HL-60/S4 treated with retinoic acid at 250 ng/mL for 4 days and 3 days (cell line): ENCODE measurements around the gene TGFBRAP1.
"Not testable (repeated sequence)": the region's sequence is repeated elsewhere in the genome, so short reads cannot be mapped to it uniquely, and the experiment has no call there.

Experiments used
- in situ Hi-C: fragments of 300-500 bp; cut with MboI; formaldehyde crosslinking; loops from 2 replicates; pipeline ENCODE4 v1.7.0; 2022; ENCODE audit warnings: low sequenced_read_pairs

Gene TGFBRAP1

DNA sequence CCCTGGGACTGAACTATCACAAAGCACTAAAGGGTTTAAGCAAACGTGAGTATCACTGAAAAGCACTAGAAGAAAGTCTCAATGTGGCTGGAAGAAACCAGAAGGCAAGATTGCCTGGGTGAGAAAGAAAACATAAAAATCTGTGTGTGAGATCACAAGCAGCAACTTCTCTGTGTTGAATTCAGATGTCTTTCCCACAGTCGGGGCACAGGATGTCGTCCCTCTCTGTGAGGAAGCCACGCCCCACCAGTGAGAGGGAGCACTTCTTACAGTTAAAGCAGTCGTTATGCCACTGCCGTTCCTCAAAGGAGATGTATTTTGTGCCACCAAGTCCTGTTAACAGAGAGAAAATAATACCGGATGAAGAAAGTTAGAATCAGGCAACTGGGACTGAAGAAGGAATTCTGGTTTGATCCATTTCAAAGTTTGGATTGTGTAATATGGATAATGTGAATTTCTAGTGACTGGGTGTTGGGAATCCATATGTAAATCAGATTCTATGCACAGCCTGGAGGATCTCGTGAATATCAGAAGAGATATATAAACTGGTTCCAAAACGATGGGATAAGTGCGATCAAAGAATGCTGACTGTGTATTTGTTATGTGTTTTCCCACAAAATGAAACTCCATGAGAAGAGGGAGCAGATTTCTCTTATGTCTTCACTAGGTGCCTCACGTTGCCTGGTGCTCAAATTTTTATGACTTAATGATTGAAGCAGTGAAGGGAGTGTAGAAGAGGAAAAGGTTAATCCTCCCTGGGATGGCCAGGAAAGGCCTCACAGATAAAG is 31.8 kb upstream of the TGFBRAP1 start:
- in situ Hi-C loops: loop anchor here (10.0 to 25.0 kb wide), 2 partner anchors 174 to 526 kb away; no protein-coding TSS in a partner anchor

DNA sequence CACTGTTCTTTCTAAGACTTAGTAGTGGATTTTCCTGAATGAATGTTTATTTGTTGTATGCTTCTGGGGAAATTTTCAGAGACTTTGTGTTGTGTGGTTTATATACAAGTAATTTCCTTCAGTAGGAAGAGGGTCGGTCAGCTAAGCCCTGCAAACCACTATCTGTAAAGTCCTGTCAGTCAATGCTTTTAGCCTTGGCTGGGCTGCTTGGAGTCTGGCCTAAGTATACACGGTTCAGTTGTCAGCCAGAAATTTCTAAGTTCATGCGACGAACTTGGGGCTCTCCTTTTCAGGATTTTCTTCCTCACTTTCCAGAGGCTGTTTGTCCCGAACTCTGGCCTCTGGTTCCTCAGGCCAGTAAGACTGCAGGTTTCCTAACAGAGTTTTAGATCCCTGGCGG is 29.1 kb upstream of the TGFBRAP1 start:
- in situ Hi-C loops: loop anchor here (25.0 kb wide), 1 partner anchor 529 kb away; no protein-coding TSS in a partner anchor

DNA sequence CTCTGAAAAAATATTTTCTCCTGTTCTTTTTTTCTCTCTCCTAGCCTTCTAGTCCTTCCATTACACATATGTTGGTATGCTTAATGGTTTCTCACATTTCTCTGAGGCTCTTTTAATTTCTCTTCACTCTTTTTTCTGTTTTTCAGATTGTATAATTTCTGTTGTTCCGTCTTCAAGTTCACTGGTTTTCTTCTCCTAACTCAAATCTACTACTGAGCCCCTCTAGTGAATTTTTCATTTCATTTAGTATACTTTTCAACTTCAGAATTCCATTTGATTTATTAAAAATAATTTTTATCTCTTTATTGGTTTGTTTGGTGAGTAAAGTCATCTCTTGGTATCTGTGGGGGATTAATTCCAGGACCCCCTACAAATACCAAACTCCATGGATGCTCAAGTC is 27.6 kb upstream of the TGFBRAP1 start:
- in situ Hi-C loops: loop anchor here (25.0 kb wide), 1 partner anchor 530 kb away; no protein-coding TSS in a partner anchor

GRCh38 chr2:105344704-105345345 is 15.3 kb upstream of the TGFBRAP1 start:
- in situ Hi-C loops: no loop called here

- in situ Hi-C loops: no loop called here
Measured at GRCh38 chr2:105339414-105339813, 9.9 kb upstream of the TGFBRAP1 start.

DNA sequence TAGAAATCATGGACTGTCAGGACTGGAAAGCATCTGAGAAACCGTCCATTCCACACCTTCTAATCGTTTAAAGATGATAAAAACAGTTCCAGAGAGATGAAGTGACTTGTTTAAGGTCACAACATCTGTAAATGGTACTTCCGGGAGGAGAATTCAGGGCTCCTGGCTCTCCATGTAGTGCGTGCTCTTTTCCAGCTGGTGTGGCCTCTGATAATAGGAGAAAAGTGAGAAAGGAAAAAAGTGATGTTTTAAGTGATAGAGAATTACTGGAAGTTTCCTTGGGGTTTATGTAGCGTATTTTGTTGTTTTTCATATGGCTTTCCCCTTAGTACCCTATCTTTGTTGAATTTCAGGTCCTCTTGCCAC is 8.5 kb upstream of the TGFBRAP1 start:
- in situ Hi-C loops: no loop called here

DNA sequence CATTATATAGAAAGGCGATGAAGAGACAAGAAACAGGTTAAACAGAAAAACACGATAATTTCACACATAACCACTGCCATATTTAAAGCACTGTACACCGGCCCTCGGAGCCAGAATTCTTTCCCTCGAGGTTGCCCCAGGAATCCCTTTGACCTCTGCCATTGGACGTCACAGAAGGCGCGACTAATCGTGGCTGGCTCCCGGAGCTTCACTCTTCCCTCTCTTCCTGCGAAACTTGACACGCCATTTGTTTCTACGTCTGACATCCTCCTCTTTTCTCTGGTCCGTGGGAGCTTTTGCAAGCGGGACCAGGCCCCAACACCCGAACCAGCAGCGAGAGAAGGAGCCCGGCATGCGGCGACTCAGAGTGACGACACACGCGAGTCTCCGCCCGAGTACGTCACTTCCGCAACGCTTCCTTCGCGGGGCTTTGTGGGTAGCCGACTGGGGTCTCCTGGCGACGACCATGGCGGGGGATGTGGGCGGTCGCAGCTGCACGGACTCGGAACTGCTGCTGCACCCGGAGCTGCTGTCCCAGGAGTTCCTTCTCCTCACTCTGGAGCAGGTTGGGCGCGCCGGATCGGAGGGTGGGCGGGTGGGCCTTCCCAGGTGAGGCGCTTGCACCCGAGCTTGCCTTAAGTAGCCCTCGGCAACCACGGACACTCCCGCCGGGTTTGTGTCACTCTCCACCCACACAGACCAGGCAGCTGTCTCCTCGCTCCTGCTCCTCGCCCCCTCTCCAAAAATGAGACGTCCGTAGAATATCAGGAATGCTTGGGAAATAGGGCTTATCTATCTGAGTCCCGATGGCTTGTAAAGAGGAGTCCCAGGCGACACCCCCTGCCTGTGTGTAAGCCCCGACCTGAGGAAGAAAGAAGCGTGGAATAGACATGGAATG is 7.8 kb upstream of the TGFBRAP1 start, which contains the start of gene C2orf49:
TSS of gene C2orf49 (plus strand) at position 419 of the 898 bp plus-strand sequence. CDS start at position 467, 48 bp downstream.
- in situ Hi-C loops: no loop called here

- in situ Hi-C loops: no loop called here
Measured at GRCh38 chr2:105336786-105337121, 7.2 kb upstream of the TGFBRAP1 start.

DNA sequence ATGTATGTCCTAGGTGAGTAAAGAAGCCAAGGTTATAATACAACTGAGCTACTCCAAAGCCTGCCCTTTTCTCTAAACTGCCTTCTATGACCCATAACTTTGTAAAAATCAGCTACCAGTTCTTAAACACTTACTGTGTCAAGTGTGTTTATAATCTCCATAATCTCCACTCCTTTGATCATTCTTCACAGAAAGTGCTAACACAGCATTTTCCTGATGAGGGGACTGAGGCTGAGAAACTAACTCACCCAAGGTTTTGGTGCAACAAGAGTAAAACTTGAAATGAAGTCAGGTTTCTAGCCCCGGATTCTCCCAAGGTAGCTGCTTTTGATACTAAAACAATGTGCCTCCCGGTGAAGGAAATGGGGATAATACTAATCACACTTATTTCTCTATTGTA is 5.9 kb upstream of the TGFBRAP1 start:
- in situ Hi-C loops: no loop called here

- in situ Hi-C loops: no loop called here
Measured at GRCh38 chr2:105334211-105334610, 4.7 kb upstream of the TGFBRAP1 start.

GRCh38 chr2:105330681-105331375 is 1.3 kb upstream of the TGFBRAP1 start:
- in situ Hi-C loops: no loop called here

DNA sequence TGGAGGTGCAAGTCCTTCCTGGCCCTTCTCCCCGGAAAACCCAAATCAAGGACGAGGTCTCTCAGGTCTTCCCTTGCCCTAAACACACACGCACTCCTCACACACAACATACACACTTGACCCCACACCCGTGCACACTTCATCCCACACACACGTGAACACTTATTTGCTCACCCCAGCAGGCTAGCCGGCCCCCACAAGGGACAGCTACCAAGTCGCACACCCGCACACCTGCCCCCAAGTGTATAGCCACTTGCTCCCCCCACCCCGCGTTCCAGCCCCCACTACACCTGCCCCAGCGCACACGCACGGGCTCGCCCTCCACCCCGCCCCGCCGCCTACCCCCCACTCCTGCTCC is 359 bp downstream of the TGFBRAP1 start:
- in situ Hi-C loops: no loop called here

DNA sequence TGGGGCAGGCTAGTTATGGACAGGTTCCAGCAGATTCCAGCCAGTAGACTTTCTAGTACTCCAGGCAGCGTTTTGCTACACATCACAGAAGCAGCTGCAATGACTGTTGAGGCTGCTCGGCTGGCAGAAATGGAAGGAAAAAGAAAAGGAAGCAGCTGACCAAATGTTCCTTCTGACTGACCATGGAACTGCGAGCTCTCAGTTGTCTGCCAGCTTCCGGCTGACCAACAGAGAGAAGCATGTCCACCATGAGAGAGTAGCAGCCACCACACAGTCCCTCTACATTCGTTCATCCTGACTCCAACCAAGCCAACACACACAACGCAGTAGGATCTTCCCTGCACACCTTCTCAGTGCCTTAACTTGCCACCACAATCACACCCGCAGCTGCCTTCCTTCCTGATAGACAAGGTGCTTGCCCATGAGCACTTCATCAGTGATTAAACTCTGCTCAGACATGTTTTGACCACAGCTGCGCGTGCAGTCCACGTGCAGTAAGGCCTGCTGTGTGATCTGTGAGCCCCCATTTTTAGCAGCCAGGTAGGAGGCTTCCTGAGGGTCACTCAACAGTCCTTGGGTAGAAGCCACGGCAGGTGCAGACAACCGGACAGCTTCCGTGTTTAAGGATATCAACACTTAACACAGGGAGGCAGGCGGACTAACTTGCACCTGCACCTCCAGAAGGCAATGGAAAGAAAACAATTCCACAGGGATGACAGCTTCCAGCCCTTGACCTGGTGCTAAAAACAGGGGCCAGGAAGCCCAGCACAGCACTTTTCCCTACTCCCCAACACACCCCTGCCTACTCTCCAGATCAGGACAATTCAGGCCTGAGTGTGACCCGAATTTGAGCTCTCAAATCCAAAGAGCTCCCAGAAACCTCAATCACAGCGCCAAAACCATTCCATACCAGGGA is 996 bp downstream of the TGFBRAP1 start:
- in situ Hi-C loops: no loop called here

- in situ Hi-C loops: no loop called here
Measured at GRCh38 chr2:105327690-105328089, 1.8 kb downstream of the TGFBRAP1 start.

GRCh38 chr2:105327271-105327670 is 2.3 kb downstream of the TGFBRAP1 start:
- in situ Hi-C loops: not testable (repeated sequence)

GRCh38 chr2:105325389-105325963 is 4.1 kb downstream of the TGFBRAP1 start:
- in situ Hi-C loops: no loop called here

DNA sequence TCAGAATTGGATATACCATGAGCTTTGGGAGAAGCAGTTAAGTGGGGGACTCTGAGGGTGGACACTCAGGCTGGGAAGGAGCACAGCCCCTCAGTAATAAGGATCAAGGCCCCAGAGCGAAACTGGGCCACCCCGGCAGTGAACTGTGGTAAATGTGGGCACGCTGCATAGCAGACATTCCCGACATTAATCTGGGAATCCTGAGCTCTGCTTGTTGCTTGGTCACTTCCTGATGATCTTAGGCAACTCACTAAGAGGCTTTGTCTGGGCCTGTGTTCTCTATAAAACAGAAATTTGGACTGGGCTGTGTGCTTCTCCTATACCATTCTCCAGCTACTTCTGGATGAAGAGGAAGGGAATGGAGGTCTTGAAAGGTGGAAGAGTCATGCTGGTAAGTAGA is 4.8 kb downstream of the TGFBRAP1 start:
- in situ Hi-C loops: no loop called here

- in situ Hi-C loops: no loop called here
Measured at GRCh38 chr2:105324101-105324500, 5.4 kb downstream of the TGFBRAP1 start.

- in situ Hi-C loops: no loop called here
Measured at GRCh38 chr2:105323111-105323510, 6.4 kb downstream of the TGFBRAP1 start.
